Measurements from ENCODE around the gene PCSK1.
"Not testable (repeated sequence)": the region's sequence is repeated elsewhere in the genome, so short reads cannot be mapped to it uniquely, and the experiment has no call there.

The PCSK1 gene

DNA sequence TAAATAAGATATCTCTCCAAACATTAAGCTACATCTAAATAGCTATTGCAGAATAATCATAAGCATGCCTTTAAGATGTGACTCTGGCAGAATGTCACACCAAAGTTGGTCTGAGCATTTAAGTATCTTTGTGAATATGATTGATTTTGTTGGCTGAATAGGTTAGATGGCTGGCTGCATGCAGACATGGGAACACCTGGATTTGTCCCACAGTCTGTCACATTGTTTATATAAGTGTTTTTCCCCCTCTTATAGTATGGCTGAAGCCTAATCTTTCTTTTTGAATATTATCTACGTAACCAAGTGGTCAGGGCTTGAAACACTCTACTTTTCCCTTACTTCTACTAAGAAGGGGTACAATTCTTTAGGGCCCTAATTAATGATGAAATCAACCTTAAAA lies 36.2 kb downstream of the PCSK1 start:
- no peaks in the 10 kb centered on the region for H3K9me3 ChIP-seq (ENCODE audit: control insufficient read depth, low read length)
- H3K27ac ChIP-seq (ENCODE audit: low read depth, low read length, severe bottlenecking): no peak overlapping the region
- WGBS, 2 experiments (ENCODE audit: insufficient coverage in 2 of 2): no CpG with 5 or more reads among the region's 1 CpG
- H3K4me3 ChIP-seq (ENCODE audit: extremely low read depth, insufficient read depth, low read length, poor library complexity, severe bottlenecking): no peak overlapping the region
- H3K36me3 ChIP-seq (ENCODE audit: control insufficient read depth, insufficient read depth, low read length): no peaks in the 10 kb centered on the region
- H3K4me1 ChIP-seq (ENCODE audit: control insufficient read depth, insufficient read depth, low read length, poor library complexity, severe bottlenecking): no peaks in the 10 kb centered on the region

DNA sequence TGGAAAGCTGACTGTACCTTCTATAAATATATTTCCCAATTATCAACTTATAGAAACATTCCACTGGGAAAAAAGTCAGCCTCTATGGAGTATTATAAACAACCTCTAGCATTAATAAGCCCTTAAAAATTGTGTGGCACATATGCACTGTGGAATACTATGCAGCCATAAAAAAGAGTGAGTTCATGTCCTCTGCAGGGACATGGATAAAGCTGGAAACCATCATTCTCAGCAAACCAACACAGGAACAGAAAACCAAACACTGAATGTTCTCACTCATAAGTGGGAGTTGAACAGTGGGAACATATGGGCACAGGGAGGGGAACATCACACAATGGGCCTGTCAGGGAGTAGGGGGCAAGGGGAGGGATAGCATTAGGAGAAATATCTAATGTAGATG lies 37.8 kb downstream of the PCSK1 start:
- H3K36me3 ChIP-seq (ENCODE audit: control insufficient read depth, insufficient read depth, low read length): not testable (repeated sequence)

DNA sequence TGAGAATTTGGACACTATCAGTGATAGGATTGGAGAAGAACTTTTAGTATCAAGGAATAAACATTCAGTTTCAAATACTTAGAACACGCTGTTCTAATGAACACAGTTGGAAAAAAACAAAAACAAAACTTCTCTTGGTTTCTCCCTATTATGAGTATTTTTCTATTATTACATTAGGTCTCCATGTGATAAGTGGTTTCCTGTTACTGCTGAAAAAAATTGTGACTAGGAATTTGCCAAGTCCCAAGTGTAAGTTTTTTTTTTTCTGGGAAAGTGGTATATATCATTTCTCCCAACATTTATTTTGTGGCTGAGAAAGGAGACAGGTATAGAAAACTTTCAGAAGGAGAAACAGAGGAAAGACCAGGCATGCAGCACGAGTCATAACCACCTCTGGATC lies 41.1 kb downstream of the PCSK1 start:
- H3K36me3 ChIP-seq (ENCODE audit: control insufficient read depth, insufficient read depth, low read length): no peaks in the 10 kb centered on the region
- no peaks in the 10 kb centered on the region for H3K9me3 ChIP-seq (ENCODE audit: control insufficient read depth, low read length)
- H3K27ac ChIP-seq (ENCODE audit: low read depth, low read length, severe bottlenecking): no peak overlapping the region
- no peaks in the 10 kb centered on the region for H3K4me1 ChIP-seq (ENCODE audit: control insufficient read depth, insufficient read depth, low read length, poor library complexity, severe bottlenecking)
- WGBS, 2 experiments (ENCODE audit: insufficient coverage in 2 of 2): 73 to 92% methylated on average over 1 of the region's 2 CpGs
- no peak overlapping the region for H3K4me3 ChIP-seq (ENCODE audit: extremely low read depth, insufficient read depth, low read length, poor library complexity, severe bottlenecking)

More for the DNA sequence above, 37.8 kb downstream of the PCSK1 start:
- not testable (repeated sequence) for H3K27ac ChIP-seq (ENCODE audit: low read depth, low read length, severe bottlenecking); H3K4me1 ChIP-seq (ENCODE audit: control insufficient read depth, insufficient read depth, low read length, poor library complexity, severe bottlenecking); H3K4me3 ChIP-seq (ENCODE audit: extremely low read depth, insufficient read depth, low read length, poor library complexity, severe bottlenecking); H3K9me3 ChIP-seq (ENCODE audit: control insufficient read depth, low read length)

DNA sequence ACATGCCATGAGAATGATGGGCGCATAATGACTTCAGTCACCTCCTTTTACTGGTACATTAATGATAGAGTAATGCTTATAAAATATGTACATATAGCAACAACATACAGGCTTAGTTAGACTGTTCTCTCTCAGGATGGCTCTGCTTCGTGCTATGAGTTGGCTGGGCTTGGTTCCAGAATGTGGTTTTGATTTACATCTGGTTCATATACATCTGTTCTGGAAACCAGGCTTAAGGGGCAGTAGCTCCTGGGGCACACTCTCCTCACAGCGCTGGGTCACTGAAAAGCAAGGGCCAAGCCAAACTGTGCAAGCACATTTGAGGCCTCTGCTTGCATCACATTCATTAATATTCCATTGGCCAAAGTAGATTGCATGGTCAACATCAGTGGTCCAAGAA lies 44.9 kb downstream of the PCSK1 start:
- H3K27ac ChIP-seq (ENCODE audit: low read depth, low read length, severe bottlenecking): no peak overlapping the region
- 80 to 100% methylated on average over 1 to 2 of the region's 3 CpGs for WGBS, 2 experiments (ENCODE audit: insufficient coverage in 2 of 2)

DNA sequence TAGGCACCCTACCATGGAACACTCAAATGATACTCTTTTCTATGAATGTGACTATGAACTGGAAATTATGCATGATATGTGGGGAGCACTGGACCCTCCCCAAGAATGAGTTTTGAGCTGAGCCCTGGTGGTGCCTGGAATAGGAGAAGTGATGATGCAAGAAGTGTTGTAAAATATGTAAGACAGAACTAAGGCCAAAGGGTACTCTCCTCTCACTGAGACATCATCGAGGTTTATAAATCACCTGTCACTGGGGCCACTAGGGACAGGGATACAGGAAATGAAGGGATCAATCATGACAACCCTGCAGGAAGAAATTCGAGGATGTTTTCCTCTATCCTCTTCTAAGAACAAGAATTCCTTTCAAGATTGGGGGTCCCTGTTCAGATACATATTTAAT lies 45.4 kb downstream of the PCSK1 start:
- no peak overlapping the region for H3K27ac ChIP-seq (ENCODE audit: low read depth, low read length, severe bottlenecking)
- no peak overlapping the region for H3K4me3 ChIP-seq (ENCODE audit: extremely low read depth, insufficient read depth, low read length, poor library complexity, severe bottlenecking)
- 67 to 100% methylated on average over 1 of the region's 2 CpGs for WGBS, 2 experiments (ENCODE audit: insufficient coverage in 2 of 2)
- H3K9me3 ChIP-seq (ENCODE audit: control insufficient read depth, low read length): no peaks in the 10 kb centered on the region
- H3K4me1 ChIP-seq (ENCODE audit: control insufficient read depth, insufficient read depth, low read length, poor library complexity, severe bottlenecking): no peaks in the 10 kb centered on the region
- no peaks in the 10 kb centered on the region for H3K36me3 ChIP-seq (ENCODE audit: control insufficient read depth, insufficient read depth, low read length)

More for the DNA sequence above, 44.9 kb downstream of the PCSK1 start:
- Histone ChIP-seq H3K4me3 (ENCODE audit: extremely low read depth, insufficient read depth, low read length, poor library complexity, severe bottlenecking) (no peak overlapping the region), H3K9me3 (ENCODE audit: control insufficient read depth, low read length) (no peaks in the 10 kb centered on the region), H3K36me3 (ENCODE audit: control insufficient read depth, insufficient read depth, low read length) (no peaks in the 10 kb centered on the region), H3K4me1 (ENCODE audit: control insufficient read depth, insufficient read depth, low read length, poor library complexity, severe bottlenecking) (no peaks in the 10 kb centered on the region)

DNA sequence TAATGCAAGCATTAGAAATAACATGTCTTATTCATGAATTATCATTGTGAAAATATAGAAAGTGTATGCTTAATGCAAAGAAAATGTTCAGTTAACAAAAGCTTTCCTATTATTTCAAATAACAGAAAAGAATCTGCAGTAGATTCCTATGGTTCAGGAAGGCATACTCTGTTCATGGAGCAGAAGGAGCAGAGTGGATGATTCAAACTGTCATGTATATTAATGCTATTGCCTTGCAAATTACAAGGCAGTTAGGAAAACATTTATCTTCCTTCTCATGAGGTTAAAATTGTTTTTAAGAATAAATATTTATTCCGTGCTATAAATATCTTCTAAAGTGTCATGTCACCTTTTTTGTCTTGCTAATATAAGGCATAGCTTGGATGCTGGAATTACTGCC lies 47.5 kb downstream of the PCSK1 start:
- no peaks in the 10 kb centered on the region for H3K9me3 ChIP-seq (ENCODE audit: control insufficient read depth, low read length)
- H3K36me3 ChIP-seq (ENCODE audit: control insufficient read depth, insufficient read depth, low read length): no peaks in the 10 kb centered on the region
- no peak overlapping the region for H3K27ac ChIP-seq (ENCODE audit: low read depth, low read length, severe bottlenecking)
- H3K4me1 ChIP-seq (ENCODE audit: control insufficient read depth, insufficient read depth, low read length, poor library complexity, severe bottlenecking): no peaks in the 10 kb centered on the region
- H3K4me3 ChIP-seq (ENCODE audit: extremely low read depth, insufficient read depth, low read length, poor library complexity, severe bottlenecking): no peak overlapping the region
- no CpG with 5 or more reads among the region's 1 CpG for WGBS, 2 experiments (ENCODE audit: insufficient coverage in 2 of 2)

DNA sequence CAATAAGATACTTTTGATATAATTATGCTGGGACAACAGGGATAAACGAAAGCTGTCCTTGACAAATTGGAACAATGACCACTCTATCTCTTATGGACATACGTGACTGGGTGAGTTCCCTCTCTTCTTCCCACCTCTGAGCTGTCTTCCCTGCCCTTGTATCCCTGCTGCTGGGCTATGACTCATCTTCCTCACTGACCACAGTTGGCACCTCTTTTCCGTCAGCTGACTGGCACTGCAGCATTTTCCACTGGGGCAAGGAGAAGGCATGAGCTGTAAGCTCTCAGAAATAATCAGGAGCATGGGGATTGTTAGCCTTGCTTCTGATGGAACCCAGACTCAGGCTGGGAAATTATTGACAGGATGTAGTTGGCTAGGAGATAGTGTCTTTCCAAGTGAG lies 48.7 kb downstream of the PCSK1 start:
- H3K9me3 ChIP-seq (ENCODE audit: control insufficient read depth, low read length): no peaks in the 10 kb centered on the region
- H3K4me1 ChIP-seq (ENCODE audit: control insufficient read depth, insufficient read depth, low read length, poor library complexity, severe bottlenecking): no peaks in the 10 kb centered on the region
- H3K4me3 ChIP-seq (ENCODE audit: extremely low read depth, insufficient read depth, low read length, poor library complexity, severe bottlenecking): no peak overlapping the region
- H3K36me3 ChIP-seq (ENCODE audit: control insufficient read depth, insufficient read depth, low read length): no peaks in the 10 kb centered on the region
- 98% methylated on average over 3 of the region's 3 CpGs; no CpG with 5 or more reads in 1 of the 2 experiments for WGBS, 2 experiments (ENCODE audit: insufficient coverage in 2 of 2)
- H3K27ac ChIP-seq (ENCODE audit: low read depth, low read length, severe bottlenecking): no peak overlapping the region

DNA sequence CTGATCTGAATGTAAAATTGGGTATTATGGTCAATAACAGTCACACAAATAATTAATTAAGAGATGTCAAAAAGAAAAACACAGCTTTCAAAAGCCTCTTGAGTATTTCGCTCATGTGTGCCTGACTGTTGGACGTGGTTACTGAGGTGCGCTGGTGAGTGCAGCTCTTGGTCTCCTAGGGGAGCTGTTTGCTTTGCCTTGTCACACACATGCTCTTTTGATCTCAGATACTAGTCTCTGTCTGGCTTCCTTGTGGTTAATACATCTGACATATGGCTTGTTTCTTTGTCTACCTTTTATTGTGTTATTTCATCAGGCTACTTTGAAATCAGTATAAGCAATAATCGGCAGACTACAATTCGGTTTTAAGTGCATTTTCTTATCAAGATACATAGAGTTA lies 51.5 kb downstream of the PCSK1 start:
- 100% methylated on average over 2 of the region's 5 CpGs; no CpG with 5 or more reads in 1 of the 2 experiments for WGBS, 2 experiments (ENCODE audit: insufficient coverage in 2 of 2)
- no peak overlapping the region for H3K4me3 ChIP-seq (ENCODE audit: extremely low read depth, insufficient read depth, low read length, poor library complexity, severe bottlenecking)
- no peaks in the 10 kb centered on the region for H3K36me3 ChIP-seq (ENCODE audit: control insufficient read depth, insufficient read depth, low read length)
- H3K9me3 ChIP-seq (ENCODE audit: control insufficient read depth, low read length): no peaks in the 10 kb centered on the region
- H3K27ac ChIP-seq (ENCODE audit: low read depth, low read length, severe bottlenecking): no peak overlapping the region
- H3K4me1 ChIP-seq (ENCODE audit: control insufficient read depth, insufficient read depth, low read length, poor library complexity, severe bottlenecking): no peaks in the 10 kb centered on the region

DNA sequence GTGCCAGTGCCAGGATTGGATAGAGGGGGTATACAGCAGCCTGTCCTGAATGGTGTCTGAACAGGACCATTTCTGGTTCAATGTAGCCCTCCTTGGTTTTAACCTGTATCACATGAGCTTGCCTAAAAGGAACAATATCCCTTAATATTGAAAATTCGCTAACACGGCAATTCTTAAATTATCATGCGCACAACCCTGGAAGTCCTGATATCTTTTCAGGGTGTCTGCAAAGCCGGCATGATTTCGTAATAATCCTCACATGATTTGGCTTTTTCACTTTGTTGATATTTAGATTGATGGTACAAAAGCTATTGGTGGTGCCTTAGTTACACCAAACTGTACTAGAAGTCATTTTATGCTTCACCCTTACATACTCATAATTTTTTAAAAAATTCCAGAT lies 53.2 kb downstream of the PCSK1 start:
- no peaks in the 10 kb centered on the region for H3K4me1 ChIP-seq (ENCODE audit: control insufficient read depth, insufficient read depth, low read length, poor library complexity, severe bottlenecking)
- no peak overlapping the region for H3K4me3 ChIP-seq (ENCODE audit: extremely low read depth, insufficient read depth, low read length, poor library complexity, severe bottlenecking)
- no peak overlapping the region for H3K27ac ChIP-seq (ENCODE audit: low read depth, low read length, severe bottlenecking)
- H3K9me3 ChIP-seq (ENCODE audit: control insufficient read depth, low read length): no peaks in the 10 kb centered on the region
- WGBS, 2 experiments (ENCODE audit: insufficient coverage in 2 of 2): 92 to 100% methylated on average over 1 to 5 of the region's 5 CpGs
- H3K36me3 ChIP-seq (ENCODE audit: control insufficient read depth, insufficient read depth, low read length): no peaks in the 10 kb centered on the region

DNA sequence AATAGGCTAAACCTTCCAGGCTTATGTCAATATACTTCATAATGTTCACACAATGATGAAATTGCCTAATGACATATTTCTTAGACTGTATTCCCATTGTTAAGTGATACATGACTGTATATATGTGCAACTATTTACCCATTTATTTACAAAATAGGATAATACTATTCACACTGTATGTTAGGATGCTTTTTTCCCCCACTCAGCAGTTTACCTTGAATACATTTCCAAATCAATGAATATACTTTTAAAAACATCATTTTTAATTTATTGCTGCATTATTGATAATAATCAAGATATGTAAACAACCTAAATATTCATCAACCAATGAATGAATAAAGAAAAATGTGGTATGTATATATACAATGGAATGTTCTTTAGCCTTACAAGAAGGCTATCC lies 55.5 kb downstream of the PCSK1 start:
- no peaks in the 10 kb centered on the region for H3K4me1 ChIP-seq (ENCODE audit: control insufficient read depth, insufficient read depth, low read length, poor library complexity, severe bottlenecking)
- H3K36me3 ChIP-seq (ENCODE audit: control insufficient read depth, insufficient read depth, low read length): no peaks in the 10 kb centered on the region
- H3K4me3 ChIP-seq (ENCODE audit: extremely low read depth, insufficient read depth, low read length, poor library complexity, severe bottlenecking): no peak overlapping the region
- no peak overlapping the region for H3K27ac ChIP-seq (ENCODE audit: low read depth, low read length, severe bottlenecking)
- H3K9me3 ChIP-seq (ENCODE audit: control insufficient read depth, low read length): no peaks in the 10 kb centered on the region

DNA sequence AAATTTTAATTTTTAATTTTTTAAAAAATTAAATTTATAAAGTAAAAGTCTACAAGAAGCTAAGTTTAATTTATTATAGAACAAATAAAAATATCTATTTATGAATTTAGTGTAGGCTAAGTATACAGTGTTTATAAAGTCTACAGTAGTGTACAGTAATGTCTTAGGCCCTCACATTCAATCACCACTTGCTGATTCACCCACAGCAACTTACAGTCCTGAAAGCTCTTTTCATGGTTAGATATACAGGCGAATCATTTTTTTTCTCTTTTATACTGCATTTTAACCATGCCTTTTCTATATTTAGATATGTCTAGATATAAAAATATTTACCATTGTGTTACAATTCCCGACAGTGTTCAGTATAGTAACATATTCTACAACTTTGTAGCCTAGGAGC lies 55.9 kb downstream of the PCSK1 start:
- Histone ChIP-seq H3K9me3 (ENCODE audit: control insufficient read depth, low read length) (no peaks in the 10 kb centered on the region), H3K4me3 (ENCODE audit: extremely low read depth, insufficient read depth, low read length, poor library complexity, severe bottlenecking) (no peak overlapping the region), H3K36me3 (ENCODE audit: control insufficient read depth, insufficient read depth, low read length) (no peaks in the 10 kb centered on the region), H3K27ac (ENCODE audit: low read depth, low read length, severe bottlenecking) (no peak overlapping the region), H3K4me1 (ENCODE audit: control insufficient read depth, insufficient read depth, low read length, poor library complexity, severe bottlenecking) (no peaks in the 10 kb centered on the region)
- WGBS, 2 experiments (ENCODE audit: insufficient coverage in 2 of 2): no CpG with 5 or more reads among the region's 2 CpGs

DNA sequence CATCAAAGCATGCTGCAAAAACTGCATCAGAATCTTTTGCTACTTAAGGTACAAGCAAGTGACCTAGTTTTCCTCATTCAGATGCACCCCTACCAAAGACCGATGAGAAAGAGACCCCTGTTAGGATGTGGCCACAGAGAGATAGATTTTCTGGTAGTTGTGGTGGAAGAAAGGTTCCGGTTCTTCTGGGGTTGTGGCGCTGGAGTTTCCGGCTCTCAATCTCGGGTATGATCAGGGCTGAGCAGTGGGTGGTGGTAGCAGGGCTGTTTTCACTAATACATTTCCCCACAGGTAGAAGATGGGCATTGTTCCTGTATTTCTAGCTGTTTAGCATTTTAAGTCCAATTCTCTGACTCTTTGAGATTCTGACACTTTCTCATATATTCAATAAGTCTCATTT lies 58.4 kb downstream of the PCSK1 start:
- WGBS, 2 experiments (ENCODE audit: insufficient coverage in 2 of 2): 91% methylated on average over 4 of the region's 5 CpGs; no CpG with 5 or more reads in 1 of the 2 experiments
- H3K27ac ChIP-seq (ENCODE audit: low read depth, low read length, severe bottlenecking): no peak overlapping the region
- no peak overlapping the region for H3K4me3 ChIP-seq (ENCODE audit: extremely low read depth, insufficient read depth, low read length, poor library complexity, severe bottlenecking)
- H3K9me3 ChIP-seq (ENCODE audit: control insufficient read depth, low read length): no peaks in the 10 kb centered on the region
- H3K4me1 ChIP-seq (ENCODE audit: control insufficient read depth, insufficient read depth, low read length, poor library complexity, severe bottlenecking): no peaks in the 10 kb centered on the region
- no peaks in the 10 kb centered on the region for H3K36me3 ChIP-seq (ENCODE audit: control insufficient read depth, insufficient read depth, low read length)
